Stimulated activated CD8-positive, alpha-beta memory T cell treated with anti-CD3 and anti-CD28 coated beads, Interleukin-15, amount 100 ng/mL, for 48 hours (primary cell): ENCODE results near the gene DYNLT1.
"Not testable (repeated sequence)": the region's sequence is repeated elsewhere in the genome, so short reads cannot be mapped to it uniquely, and the experiment has no call there.

Experiments
- DNase-seq, 2 donors: peaks; one replicate each; pipeline ENCODE4 v3.0.0-alpha.2; 2020; ENCODE audit warnings: low read depth in 2 of 2

Gene DYNLT1

GRCh38 chr6:158624684-158625682, 19.6 kb downstream of the DYNLT1 start:
- no peak for DNase-seq

GRCh38 chr6:158622545-158623190, 21.9 kb downstream of the DYNLT1 start:
- no peak for DNase-seq

GRCh38 chr6:158621694-158622544, 22.6 kb downstream of the DYNLT1 start:
- no peak for DNase-seq

GRCh38 chr6:158620963-158621693, 23.4 kb downstream of the DYNLT1 start:
- no peak for DNase-seq

GRCh38 chr6:158619922-158620801, 24.4 kb downstream of the DYNLT1 start:
- no peak for DNase-seq

GRCh38 chr6:158618289-158618688, 26.3 kb downstream of the DYNLT1 start:
- not testable (repeated sequence) for DNase-seq

GRCh38 chr6:158614606-158615005, 29.9 kb downstream of the DYNLT1 start:
- DNase-seq: not testable (repeated sequence)

- no peak for DNase-seq
These were observed 32.8 kb downstream of the DYNLT1 start for GRCh38 chr6:158611541-158612370.

- no peak for DNase-seq
These were observed 33.5 kb downstream of the DYNLT1 start for GRCh38 chr6:158611039-158611438.

- no peak for DNase-seq
These were observed 34.1 kb downstream of the DYNLT1 start for GRCh38 chr6:158610319-158610968.

GRCh38 chr6:158609455-158610155, 34.9 kb downstream of the DYNLT1 start:
- DNase-seq: no peak

GRCh38 chr6:158608221-158608620, 36.3 kb downstream of the DYNLT1 start:
- DNase-seq: no peak

GRCh38 chr6:158607411-158608170, 37.0 kb downstream of the DYNLT1 start:
- DNase-seq: no peak

GRCh38 chr6:158606935-158607334, 37.6 kb downstream of the DYNLT1 start:
- no peak for DNase-seq

GRCh38 chr6:158606011-158606410, 38.5 kb downstream of the DYNLT1 start:
- DNase-seq: not testable (repeated sequence)

- no peak for DNase-seq
These were observed 39.2 kb downstream of the DYNLT1 start for GRCh38 chr6:158605266-158605878.

GRCh38 chr6:158604048-158604406, 40.5 kb downstream of the DYNLT1 start:
- no peak for DNase-seq
